IMR-90 (cell line): ENCODE measurements around the gene GLRA3. TPM values are rescaled to one million over a fixed set of nuclear protein-coding genes. Genes with fewer than 3 reads are reported as not detected.

Experiments used
- ATAC-seq: fragments of 200-7000 bp; cut with Tn5 transposase; 2 replicates; pipeline ENCODE4 v1.9.1; 2020; ENCODE audit warnings: low read depth, mild to moderate bottlenecking, moderate library complexity
- BruUV-seq: library from RNA; stranded (reverse); fragments of 400-500 nt; replicated peaks from 2 replicates; lab custom pipeline; 2021; lab: Mats Ljungman, UMichigan
- CTCF ChIA-PET: fragments of 300-600 bp; formaldehyde crosslinking; extraction: SDS; loops from one replicate; lab custom pipeline; 2021; ENCODE audit warnings: antibody characterized with exemption; lab: Yijun Ruan, JAX
- POLR2A ChIA-PET: fragments of 300-600 bp; sonication (Branson Sonifier 250); formaldehyde crosslinking; loops from one replicate; lab custom pipeline; 2022; ENCODE audit warnings: antibody characterized with exemption; ENCODE audit not compliant: unreplicated experiment; lab: Charles Lee
- DNase-seq: peaks from one replicate; pipeline ENCODE4 v3.0.0; 2013
- H2AFZ ChIP-seq: replicated peaks from 2 replicates; pipeline ENCODE3; 2013; ENCODE audit warnings: low read length, mild to moderate bottlenecking; ENCODE audit not compliant: poor library complexity
- H2AK5ac ChIP-seq: 2 replicates; pipeline ENCODE4 v1.6.1; 2013; ENCODE audit warnings: low read depth, low read length, inconsistent platforms
- H2AK9ac ChIP-seq: replicated peaks from 2 replicates; pipeline ENCODE3; 2013; ENCODE audit warnings: mild to moderate bottlenecking, low read depth, low read length, moderate library complexity; ENCODE audit not compliant: poor library complexity
- H2BK120ac ChIP-seq: 2 replicates; pipeline ENCODE4 v1.6.1; 2013; ENCODE audit warnings: low read depth, low read length, inconsistent platforms
- H2BK15ac ChIP-seq: 3 replicates; pipeline ENCODE4 v1.6.1; 2013; ENCODE audit warnings: low read depth, low read length, inconsistent platforms
- H2BK20ac ChIP-seq: 2 replicates; pipeline ENCODE4 v1.6.1; 2013; ENCODE audit warnings: low read depth, mild to moderate bottlenecking, inconsistent platforms, low read length, moderate library complexity
- H2BK5ac ChIP-seq: 2 replicates; pipeline ENCODE4 v1.6.1; 2013; ENCODE audit warnings: mild to moderate bottlenecking, low read depth, low read length, inconsistent platforms; ENCODE audit not compliant: poor library complexity, severe bottlenecking
- H3K14ac ChIP-seq: replicated peaks from 2 replicates; pipeline ENCODE4 v1.6.1; 2013; ENCODE audit warnings: low read depth, low read length, inconsistent platforms
- H3K18ac ChIP-seq: 2 replicates; pipeline ENCODE4 v1.6.1; 2013; ENCODE audit warnings: low read depth, low read length, control low read depth
- H3K23ac ChIP-seq: 2 replicates; pipeline ENCODE4 v1.6.1; 2013; ENCODE audit warnings: low read depth, low read length, inconsistent platforms
- H3K27ac ChIP-seq: 2 replicates; pipeline ENCODE4 v1.5.1; 2013; ENCODE audit warnings: mild to moderate bottlenecking, control low read depth, low read length; ENCODE audit not compliant: insufficient read depth
- H3K27me3 ChIP-seq: 2 replicates; pipeline ENCODE4 v1.6.1; 2013; ENCODE audit warnings: low read length; ENCODE audit not compliant: control insufficient read depth, insufficient read depth
- H3K36me3 ChIP-seq: 2 replicates; pipeline ENCODE4 v1.6.1; 2013; ENCODE audit warnings: low read length, mixed read lengths; ENCODE audit not compliant: control insufficient read depth, insufficient read depth
- H3K4ac ChIP-seq: 2 replicates; pipeline ENCODE4 v1.6.1; 2013; ENCODE audit warnings: low read depth, low read length, inconsistent platforms
- H3K4me1 ChIP-seq: 2 replicates; pipeline ENCODE4 v1.6.1; 2013; ENCODE audit warnings: low read length, mixed read lengths; ENCODE audit not compliant: control insufficient read depth, insufficient read depth
- H3K4me2 ChIP-seq: 2 replicates; pipeline ENCODE4 v1.6.1; 2013; ENCODE audit warnings: low read depth, mild to moderate bottlenecking, control low read depth, low read length, moderate library complexity
- H3K4me3 ChIP-seq: 2 replicates; pipeline ENCODE4 v1.5.1; 2013; ENCODE audit warnings: low read depth, mild to moderate bottlenecking, control low read depth, low read length, moderate library complexity; ENCODE audit not compliant: insufficient read depth
- H3K56ac ChIP-seq: 2 replicates; pipeline ENCODE4 v1.6.1; 2013; ENCODE audit warnings: low read length, inconsistent platforms; ENCODE audit not compliant: insufficient read depth; ENCODE audit errors: extremely low read depth
- H3K79me1 ChIP-seq, 2 experiments: 2 replicates each; pipeline ENCODE4 v1.6.1; 2013; ENCODE audit warnings: low read length in 2 of 2, inconsistent platforms in 1 of 2, low read depth in 1 of 2
- H3K9ac ChIP-seq: 2 replicates; pipeline ENCODE4 v1.6.1; 2013; ENCODE audit warnings: low read depth, low read length, control low read depth
- H3K9me1 ChIP-seq: 2 replicates; pipeline ENCODE4 v1.6.1; 2013; ENCODE audit warnings: low read length, inconsistent platforms; ENCODE audit not compliant: insufficient read depth
- H3K9me3 ChIP-seq: 2 replicates; pipeline ENCODE4 v1.6.1; 2013; ENCODE audit warnings: low read length; ENCODE audit not compliant: control insufficient read depth, insufficient read depth
- H4K20me1 ChIP-seq: 2 replicates; pipeline ENCODE4 v1.6.1; 2013; ENCODE audit warnings: low read length, inconsistent platforms; ENCODE audit not compliant: insufficient read depth
- H4K5ac ChIP-seq: 2 replicates; pipeline ENCODE4 v1.6.1; 2013; ENCODE audit warnings: mild to moderate bottlenecking, low read depth, low read length, control low read depth
- H4K8ac ChIP-seq, 2 experiments: 2 replicates each; pipeline ENCODE4 v1.6.1; 2013; ENCODE audit warnings: low read depth in 2 of 2, low read length in 2 of 2, control low read depth in 1 of 2, inconsistent platforms in 1 of 2
- H4K91ac ChIP-seq: 2 replicates; pipeline ENCODE4 v1.6.1; 2013; ENCODE audit warnings: low read depth, low read length, inconsistent platforms; ENCODE audit not compliant: insufficient read depth
- CEBPB ChIP-seq: IDR thresholded peaks from 2 replicates; pipeline ENCODE4 v1.6.1; 2012; ENCODE audit warnings: low read depth, low read length, improper control_type of control experiment
- CTCF ChIP-seq: conservative IDR thresholded peaks from 2 replicates; pipeline ENCODE4 v1.5.1; 2012; ENCODE audit warnings: mild to moderate bottlenecking, low read depth, low read length, improper control_type of control experiment
- ELK1 ChIP-seq: fragments of 150-350 bp; IDR thresholded peaks from 2 replicates; pipeline ENCODE4 v1.6.1; 2016; ENCODE audit warnings: low read depth, mild to moderate bottlenecking, low read length, moderate library complexity, borderline replicate concordance
- MAFK ChIP-seq: IDR thresholded peaks from 2 replicates; pipeline ENCODE4 v1.6.1; 2012; ENCODE audit warnings: low read depth, low read length, improper control_type of control experiment
- MXI1 ChIP-seq: IDR thresholded peaks from 2 replicates; pipeline ENCODE4 v1.6.1; 2012; ENCODE audit warnings: low read depth, mild to moderate bottlenecking, low read length, moderate library complexity, borderline replicate concordance
- NFE2L2 ChIP-seq: fragments of 150-350 bp; IDR thresholded peaks from 2 replicates; pipeline ENCODE4 v1.6.1; 2016; ENCODE audit warnings: low read depth, mild to moderate bottlenecking, low read length
- SMC3 ChIP-seq: fragments of 150-350 bp; IDR thresholded peaks from 2 replicates; pipeline ENCODE4 v1.6.1; 2016; ENCODE audit warnings: low read depth, mild to moderate bottlenecking, antibody characterized with exemption, low read length, moderate library complexity
- WGBS, 2 experiments: methylation state at CpG; one replicate each; pipeline versions ENCODE4 v1.1.5 to v1.1.7; 2013; ENCODE audit warnings: missing lambda C conversion rate in 2 of 2; ENCODE audit not compliant: insufficient read length in 1 of 2; ENCODE audit errors: extremely low coverage in 2 of 2; 5-methylcytosine and 5-hydroxymethylcytosine counted together
- dilution Hi-C: fragments of 300-500 bp; cut with HindIII; formaldehyde crosslinking; loops from one replicate; pipeline ENCODE4 v1.14.3; 2018; ENCODE audit warnings: low sequenced_read_pairs; ENCODE audit not compliant: unreplicated experiment
- in situ Hi-C: fragments of 300-500 bp; cut with MboI; formaldehyde crosslinking; loops from 3 replicates; pipeline ENCODE4 v1.14.3; 2019; ENCODE audit warnings: low sequenced_read_pairs, inconsistent platforms, mixed read lengths
- intact Hi-C: fragments of 100-400 bp; cut with micrococcal nuclease; formaldehyde crosslinking; loops from 2 replicates; pipeline ENCODE4 v1.10.0; 2022
- polyA plus RNA-seq, 3 experiments: library from polyadenylated mRNA; depleted of rRNA; stranded (reverse); fragments of >200 nt; gene quantifications; 2 replicates each; pipeline ENCODE4 v1.2.3, GENCODE V29; 2012; ENCODE audit warnings: low replicate concordance in 1 of 3
- total RNA-seq: library from RNA; depleted of rRNA; stranded (reverse); fragments of >200 nt; gene quantifications from 2 replicates; pipeline ENCODE4 v1.2.3, GENCODE V29; 2012

Gene GLRA3
- total and polyA plus RNA-seq, 2 of the 4 experiments (the other 2 are of a cell fraction), result not detected

GRCh38 chr4:174616661-174617060, 212.4 kb downstream of the GLRA3 start:
- WGBS, 2 experiments, result no CpG with 5 or more reads among the region's 3 CpGs
- intact Hi-C loops, result no loop called here
- CTCF ChIA-PET, result no interaction called here

More at GRCh38 chr4:174616661-174617060, 212.4 kb downstream of the GLRA3 start:
- no peaks in the 10 kb centered on the region for H3K79me1 ChIP-seq
- no peak overlapping the region for H3K4me2 ChIP-seq
- no peaks in the 10 kb centered on the region for H4K20me1 ChIP-seq
- H2AFZ ChIP-seq, result no peak overlapping the region
- dilution Hi-C loops, result no loop called here
- H3K4me3 ChIP-seq, result no peak overlapping the region
- TF ChIP-seq MXI1 (no peak), ELK1 (no peak), NFE2L2 (no peak), SMC3 (no peak), CEBPB (no peak), CTCF (no peak), MAFK (no peak)
- H4K91ac ChIP-seq, result no peak overlapping the region
- H3K27me3 ChIP-seq, result no peaks in the 10 kb centered on the region
- no peak overlapping the region for H2BK15ac ChIP-seq
- H4K5ac ChIP-seq, result no peak overlapping the region
- no peak overlapping the region for H2BK5ac ChIP-seq
- no peak overlapping the region for H3K23ac ChIP-seq
- no peak overlapping the region for H3K27ac ChIP-seq
- BruUV-seq, result no TSS peak
- H3K18ac ChIP-seq, result no peak overlapping the region
- H2AK5ac ChIP-seq, result no peak overlapping the region
- no peak overlapping the region for H3K4ac ChIP-seq
- H2BK120ac ChIP-seq, result no peak overlapping the region
- DNase-seq, result no peak
- POLR2A ChIA-PET, result interaction anchor here (0.6 kb wide), 1 partner anchor 931 kb away, joined by 3 read pairs; no protein-coding TSS in a partner anchor
- H3K9ac ChIP-seq, result no peak overlapping the region
- H4K8ac ChIP-seq, result no peak overlapping the region
- no peaks in the 10 kb centered on the region for H3K4me1 ChIP-seq
- in situ Hi-C loops, result no loop called here
- no peaks in the 10 kb centered on the region for H3K9me3 ChIP-seq
- no peaks in the 10 kb centered on the region for H3K9me1 ChIP-seq
- no peaks in the 10 kb centered on the region for H3K36me3 ChIP-seq
- H3K14ac ChIP-seq, result no peak overlapping the region
- no peak overlapping the region for H2AK9ac ChIP-seq
- no peak overlapping the region for H2BK20ac ChIP-seq
- ATAC-seq, result no peak
- no peak overlapping the region for H3K56ac ChIP-seq
